Stimulated activated CD8-positive, alpha-beta memory T cell treated with anti-CD3 and anti-CD28 coated beads, Interleukin-4, amount 100 ng/mL, for 48 hours (primary cell): Measurements from ENCODE around the gene ALPG.

ENCODE experiments used
- DNase-seq: peaks from one replicate; pipeline ENCODE4 v3.0.0-alpha.2; 2020

ALPG gene

DNA sequence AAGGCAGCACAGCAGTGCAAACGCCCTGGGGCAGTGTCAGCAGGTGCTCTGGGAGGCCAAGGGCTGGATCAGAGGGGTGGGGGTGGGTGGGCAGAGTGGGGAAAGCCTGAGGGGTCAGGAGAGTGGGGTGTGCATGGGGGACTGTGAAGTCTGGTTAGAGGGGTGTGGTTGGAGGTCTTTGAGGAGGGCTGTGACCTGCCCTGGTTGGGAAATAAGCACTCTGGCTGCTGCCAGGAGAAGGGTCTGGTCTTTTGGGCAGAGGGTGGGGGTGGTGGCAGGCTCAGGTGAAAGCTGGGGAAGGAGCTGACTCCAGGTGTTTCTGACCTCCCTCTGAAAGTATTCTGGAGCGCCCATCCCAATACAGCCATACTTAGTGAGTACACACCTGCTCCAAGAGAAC is 53.5 kb downstream of the ALPG start:
- no peak for DNase-seq
